ENCODE measurements around the gene MAX.

MAX gene

GRCh38 chr14:65074449-65075150 is 27.7 kb downstream of the MAX start:
- no peaks in the 10 kb centered on the region for H3K9me3 ChIP-seq (ENCODE audit: control insufficient read depth in 5 of 5, low read length in 5 of 5)
- H3K27me3 ChIP-seq (ENCODE audit: control insufficient read depth in 5 of 5, insufficient read depth in 4 of 5, low read length in 5 of 5): no peaks in the 10 kb centered on the region
- no peak overlapping the region for H3K4me3 ChIP-seq (ENCODE audit: low read depth in 1 of 5, low read length in 5 of 5)
- peaks cover 3 to 65% (median 38%) of the 10 kb centered on the region in 5 donors for H3K4me1 ChIP-seq (ENCODE audit: control insufficient read depth in 5 of 5, insufficient read depth in 5 of 5, low read length in 5 of 5)
- H3K27ac ChIP-seq (ENCODE audit: low read depth, low read length): no peak overlapping the region
- H3K9ac ChIP-seq (ENCODE audit: low read length in 5 of 5): no peak overlapping the region
- peaks cover 0 to 47% (median 38%) of the 10 kb centered on the region in 5 donors for H3K36me3 ChIP-seq (ENCODE audit: control insufficient read depth in 5 of 5, insufficient read depth in 5 of 5, low read length in 5 of 5)

DNA sequence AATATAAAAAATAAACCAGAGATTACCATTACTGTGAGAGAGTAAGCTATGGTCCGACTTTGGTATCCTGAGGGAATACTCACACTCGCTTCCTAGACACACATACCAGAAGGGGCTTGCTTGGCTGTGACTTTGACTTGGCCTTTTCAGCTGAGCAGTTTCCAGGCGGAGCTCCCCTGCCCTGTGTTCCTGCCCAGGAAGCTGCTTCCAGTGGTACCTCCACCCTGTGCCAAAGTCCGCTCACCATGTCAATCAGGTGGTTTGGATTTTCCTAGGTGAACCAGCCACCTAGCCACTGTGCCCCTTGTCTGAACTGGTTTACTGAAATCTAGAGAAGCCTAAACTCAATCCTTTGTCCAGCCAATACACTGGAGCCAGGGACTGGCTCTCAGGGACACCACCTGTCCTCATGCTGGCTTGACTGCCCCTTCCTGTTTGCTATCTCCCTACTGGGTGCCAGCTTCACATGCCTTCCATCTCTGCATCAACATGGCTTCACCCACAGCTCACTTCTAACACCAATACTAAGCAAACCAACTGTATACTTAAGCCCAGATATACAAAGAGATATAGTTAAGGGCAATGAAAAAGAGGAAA is 28.6 kb downstream of the MAX start:
- no peaks in the 10 kb centered on the region for H3K9me3 ChIP-seq (ENCODE audit: control insufficient read depth in 5 of 5, low read length in 5 of 5)
- H3K27ac ChIP-seq (ENCODE audit: low read depth, low read length): no peak overlapping the region
- H3K4me3 ChIP-seq (ENCODE audit: low read depth in 1 of 5, low read length in 5 of 5): no peak overlapping the region
- no peaks in the 10 kb centered on the region for H3K27me3 ChIP-seq (ENCODE audit: control insufficient read depth in 5 of 5, insufficient read depth in 4 of 5, low read length in 5 of 5)
- peaks cover 0 to 50% (median 38%) of the 10 kb centered on the region in 5 donors for H3K36me3 ChIP-seq (ENCODE audit: control insufficient read depth in 5 of 5, insufficient read depth in 5 of 5, low read length in 5 of 5)
- H3K4me1 ChIP-seq (ENCODE audit: control insufficient read depth in 5 of 5, insufficient read depth in 5 of 5, low read length in 5 of 5): peaks cover 3 to 56% (median 29%) of the 10 kb centered on the region in 5 donors
- no peak overlapping the region for H3K9ac ChIP-seq (ENCODE audit: low read length in 5 of 5)

DNA sequence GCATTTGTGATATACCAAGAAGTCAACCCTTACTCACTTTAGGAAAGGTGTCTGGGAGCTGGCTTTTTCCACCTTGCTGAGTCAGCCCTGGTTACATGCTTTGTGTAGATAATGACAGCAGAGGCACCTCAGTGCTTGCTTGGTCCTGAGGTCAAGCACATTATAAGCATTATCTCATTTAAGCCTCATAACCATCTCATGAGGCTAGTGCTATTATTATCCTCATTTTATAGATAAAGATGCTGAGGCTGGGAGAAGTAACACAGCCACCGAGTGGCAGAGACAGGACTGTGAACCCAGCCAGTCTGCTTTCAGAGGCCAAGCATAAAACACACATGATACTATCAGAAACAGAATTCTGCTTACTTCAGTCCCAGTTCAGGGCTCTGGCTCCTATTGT is 29.4 kb downstream of the MAX start:
- H3K4me3 ChIP-seq (ENCODE audit: low read depth in 1 of 5, low read length in 5 of 5): no peak overlapping the region
- H3K4me1 ChIP-seq (ENCODE audit: control insufficient read depth in 5 of 5, insufficient read depth in 5 of 5, low read length in 5 of 5): peaks cover 3 to 54% (median 28%) of the 10 kb centered on the region in 5 donors
- peaks cover 0 to 51% (median 35%) of the 10 kb centered on the region in 5 donors for H3K36me3 ChIP-seq (ENCODE audit: control insufficient read depth in 5 of 5, insufficient read depth in 5 of 5, low read length in 5 of 5)
- no peaks in the 10 kb centered on the region for H3K9me3 ChIP-seq (ENCODE audit: control insufficient read depth in 5 of 5, low read length in 5 of 5)
- no peaks in the 10 kb centered on the region for H3K27me3 ChIP-seq (ENCODE audit: control insufficient read depth in 5 of 5, insufficient read depth in 4 of 5, low read length in 5 of 5)
- H3K9ac ChIP-seq (ENCODE audit: low read length in 5 of 5): no peak overlapping the region
- no peak overlapping the region for H3K27ac ChIP-seq (ENCODE audit: low read depth, low read length)

- H3K27me3 ChIP-seq (ENCODE audit: control insufficient read depth in 5 of 5, insufficient read depth in 4 of 5, low read length in 5 of 5): no peaks in the 10 kb centered on the region
- no peaks in the 10 kb centered on the region for H3K9me3 ChIP-seq (ENCODE audit: control insufficient read depth in 5 of 5, low read length in 5 of 5)
- H3K27ac ChIP-seq (ENCODE audit: low read depth, low read length): no peak overlapping the region
- peaks cover 0 to 44% (median 28%) of the 10 kb centered on the region in 5 donors for H3K36me3 ChIP-seq (ENCODE audit: control insufficient read depth in 5 of 5, insufficient read depth in 5 of 5, low read length in 5 of 5)
- H3K4me3 ChIP-seq (ENCODE audit: low read depth in 1 of 5, low read length in 5 of 5): no peak overlapping the region
- H3K9ac ChIP-seq (ENCODE audit: low read length in 5 of 5): no peak overlapping the region
- H3K4me1 ChIP-seq (ENCODE audit: control insufficient read depth in 5 of 5, insufficient read depth in 5 of 5, low read length in 5 of 5): peaks cover 3 to 54% (median 28%) of the 10 kb centered on the region in 5 donors
These were observed 30.1 kb downstream of the MAX start for GRCh38 chr14:65072256-65072655.

DNA sequence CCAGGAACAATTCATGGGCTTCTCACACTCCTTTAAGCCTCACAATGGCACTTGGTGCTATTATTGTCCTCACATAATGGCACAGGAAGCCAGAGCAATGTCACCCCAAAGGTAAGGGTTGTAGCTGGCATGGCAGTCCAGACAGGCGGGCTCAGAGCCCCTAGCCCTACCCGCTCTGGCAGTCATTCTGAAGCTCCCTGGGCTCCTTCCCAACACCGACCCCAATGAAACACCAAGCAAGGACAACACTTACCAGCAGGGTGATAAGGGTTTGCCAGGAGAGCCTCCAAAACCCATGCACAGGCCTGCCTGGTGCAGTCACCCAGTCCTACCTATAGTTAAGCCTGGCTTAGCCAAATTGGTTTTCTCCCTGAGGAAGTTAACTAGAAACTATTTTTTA is 30.8 kb downstream of the MAX start:
- H3K27ac ChIP-seq (ENCODE audit: low read depth, low read length): no peak overlapping the region

GRCh38 chr14:65070471-65070976 is 31.8 kb downstream of the MAX start:
- Histone ChIP-seq H3K27ac (ENCODE audit: low read depth, low read length) (no peak overlapping the region), H3K4me1 (ENCODE audit: control insufficient read depth in 5 of 5, insufficient read depth in 5 of 5, low read length in 5 of 5) (peaks cover 3 to 48% (median 28%) of the 10 kb centered on the region in 5 donors), H3K36me3 (ENCODE audit: control insufficient read depth in 5 of 5, insufficient read depth in 5 of 5, low read length in 5 of 5) (peaks cover 0 to 36% (median 24%) of the 10 kb centered on the region in 5 donors), H3K9ac (ENCODE audit: low read length in 5 of 5) (no peak overlapping the region), H3K27me3 (ENCODE audit: control insufficient read depth in 5 of 5, insufficient read depth in 4 of 5, low read length in 5 of 5) (no peaks in the 10 kb centered on the region), H3K9me3 (ENCODE audit: control insufficient read depth in 5 of 5, low read length in 5 of 5) (no peaks in the 10 kb centered on the region), H3K4me3 (ENCODE audit: low read depth in 1 of 5, low read length in 5 of 5) (no peak overlapping the region)

More for the DNA sequence above, 30.8 kb downstream of the MAX start:
- H3K27me3 ChIP-seq (ENCODE audit: control insufficient read depth in 5 of 5, insufficient read depth in 4 of 5, low read length in 5 of 5): no peaks in the 10 kb centered on the region
- H3K9me3 ChIP-seq (ENCODE audit: control insufficient read depth in 5 of 5, low read length in 5 of 5): no peaks in the 10 kb centered on the region
- no peak overlapping the region for H3K9ac ChIP-seq (ENCODE audit: low read length in 5 of 5)
- peaks cover 3 to 51% (median 28%) of the 10 kb centered on the region in 5 donors for H3K4me1 ChIP-seq (ENCODE audit: control insufficient read depth in 5 of 5, insufficient read depth in 5 of 5, low read length in 5 of 5)
- H3K36me3 ChIP-seq (ENCODE audit: control insufficient read depth in 5 of 5, insufficient read depth in 5 of 5, low read length in 5 of 5): peaks cover 0 to 37% (median 21%) of the 10 kb centered on the region in 5 donors
- no peak overlapping the region for H3K4me3 ChIP-seq (ENCODE audit: low read depth in 1 of 5, low read length in 5 of 5)

GRCh38 chr14:65069874-65070413 is 32.4 kb downstream of the MAX start:
- Histone ChIP-seq H3K27me3 (ENCODE audit: control insufficient read depth in 5 of 5, insufficient read depth in 4 of 5, low read length in 5 of 5) (no peaks in the 10 kb centered on the region), H3K4me3 (ENCODE audit: low read depth in 1 of 5, low read length in 5 of 5) (no peak overlapping the region), H3K9me3 (ENCODE audit: control insufficient read depth in 5 of 5, low read length in 5 of 5) (no peaks in the 10 kb centered on the region), H3K4me1 (ENCODE audit: control insufficient read depth in 5 of 5, insufficient read depth in 5 of 5, low read length in 5 of 5) (peaks cover 3 to 44% (median 26%) of the 10 kb centered on the region in 5 donors), H3K27ac (ENCODE audit: low read depth, low read length) (no peak overlapping the region), H3K9ac (ENCODE audit: low read length in 5 of 5) (no peak overlapping the region), H3K36me3 (ENCODE audit: control insufficient read depth in 5 of 5, insufficient read depth in 5 of 5, low read length in 5 of 5) (peaks cover 0 to 37% (median 27%) of the 10 kb centered on the region in 5 donors)

DNA sequence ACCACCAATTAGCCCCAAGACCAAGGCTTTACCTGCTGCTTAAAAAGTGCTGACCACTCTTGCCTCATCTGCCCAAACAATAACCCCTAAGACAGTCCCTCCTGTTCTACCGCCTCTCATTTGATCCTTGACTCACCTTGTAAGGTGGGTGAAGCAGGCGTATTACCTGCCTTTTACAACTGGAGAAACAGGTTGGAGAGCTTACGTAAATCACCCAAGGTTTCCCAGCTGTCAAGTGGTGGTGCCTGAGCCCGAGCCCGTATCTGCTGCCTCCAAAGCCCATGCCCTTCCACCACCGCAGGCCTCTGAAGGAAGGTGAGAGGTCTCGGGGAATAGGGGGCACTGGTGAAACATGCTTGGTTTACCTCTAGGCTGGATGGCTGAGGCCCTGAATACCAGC is 36.6 kb downstream of the MAX start:
- H3K9me3 ChIP-seq (ENCODE audit: control insufficient read depth in 5 of 5, low read length in 5 of 5): no peaks in the 10 kb centered on the region
- peaks cover 0 to 71% (median 45%) of the 10 kb centered on the region in 5 donors for H3K36me3 ChIP-seq (ENCODE audit: control insufficient read depth in 5 of 5, insufficient read depth in 5 of 5, low read length in 5 of 5)
- peaks cover 0 to 9% (median 2%) of the 10 kb centered on the region in 5 donors for H3K4me1 ChIP-seq (ENCODE audit: control insufficient read depth in 5 of 5, insufficient read depth in 5 of 5, low read length in 5 of 5)
- no peak overlapping the region for H3K27ac ChIP-seq (ENCODE audit: low read depth, low read length)
- H3K9ac ChIP-seq (ENCODE audit: low read length in 5 of 5): no peak overlapping the region
- no peaks in the 10 kb centered on the region for H3K27me3 ChIP-seq (ENCODE audit: control insufficient read depth in 5 of 5, insufficient read depth in 4 of 5, low read length in 5 of 5)
- no peak overlapping the region for H3K4me3 ChIP-seq (ENCODE audit: low read depth in 1 of 5, low read length in 5 of 5)

GRCh38 chr14:65062096-65063075 is 39.9 kb downstream of the MAX start:
- Histone ChIP-seq H3K4me1 (ENCODE audit: control insufficient read depth in 5 of 5, insufficient read depth in 5 of 5, low read length in 5 of 5) (peaks cover 0 to 5% (median 0%) of the 10 kb centered on the region in 5 donors), H3K9ac (ENCODE audit: low read length in 5 of 5) (no peak overlapping the region), H3K4me3 (ENCODE audit: low read depth in 1 of 5, low read length in 5 of 5) (no peak overlapping the region), H3K36me3 (ENCODE audit: control insufficient read depth in 5 of 5, insufficient read depth in 5 of 5, low read length in 5 of 5) (peaks cover 5 to 55% (median 37%) of the 10 kb centered on the region in 5 donors), H3K9me3 (ENCODE audit: control insufficient read depth in 5 of 5, low read length in 5 of 5) (no peaks in the 10 kb centered on the region), H3K27me3 (ENCODE audit: control insufficient read depth in 5 of 5, insufficient read depth in 4 of 5, low read length in 5 of 5) (no peaks in the 10 kb centered on the region), H3K27ac (ENCODE audit: low read depth, low read length) (no peak overlapping the region)

Data from subcutaneous abdominal adipose tissue (tissue), 5 donors.